ENCODE data around the gene HELZ.
"Not testable (repeated sequence)": the region's sequence is repeated elsewhere in the genome, so short reads cannot be mapped to it uniquely, and the experiment has no call there.

Gene HELZ, protein sequence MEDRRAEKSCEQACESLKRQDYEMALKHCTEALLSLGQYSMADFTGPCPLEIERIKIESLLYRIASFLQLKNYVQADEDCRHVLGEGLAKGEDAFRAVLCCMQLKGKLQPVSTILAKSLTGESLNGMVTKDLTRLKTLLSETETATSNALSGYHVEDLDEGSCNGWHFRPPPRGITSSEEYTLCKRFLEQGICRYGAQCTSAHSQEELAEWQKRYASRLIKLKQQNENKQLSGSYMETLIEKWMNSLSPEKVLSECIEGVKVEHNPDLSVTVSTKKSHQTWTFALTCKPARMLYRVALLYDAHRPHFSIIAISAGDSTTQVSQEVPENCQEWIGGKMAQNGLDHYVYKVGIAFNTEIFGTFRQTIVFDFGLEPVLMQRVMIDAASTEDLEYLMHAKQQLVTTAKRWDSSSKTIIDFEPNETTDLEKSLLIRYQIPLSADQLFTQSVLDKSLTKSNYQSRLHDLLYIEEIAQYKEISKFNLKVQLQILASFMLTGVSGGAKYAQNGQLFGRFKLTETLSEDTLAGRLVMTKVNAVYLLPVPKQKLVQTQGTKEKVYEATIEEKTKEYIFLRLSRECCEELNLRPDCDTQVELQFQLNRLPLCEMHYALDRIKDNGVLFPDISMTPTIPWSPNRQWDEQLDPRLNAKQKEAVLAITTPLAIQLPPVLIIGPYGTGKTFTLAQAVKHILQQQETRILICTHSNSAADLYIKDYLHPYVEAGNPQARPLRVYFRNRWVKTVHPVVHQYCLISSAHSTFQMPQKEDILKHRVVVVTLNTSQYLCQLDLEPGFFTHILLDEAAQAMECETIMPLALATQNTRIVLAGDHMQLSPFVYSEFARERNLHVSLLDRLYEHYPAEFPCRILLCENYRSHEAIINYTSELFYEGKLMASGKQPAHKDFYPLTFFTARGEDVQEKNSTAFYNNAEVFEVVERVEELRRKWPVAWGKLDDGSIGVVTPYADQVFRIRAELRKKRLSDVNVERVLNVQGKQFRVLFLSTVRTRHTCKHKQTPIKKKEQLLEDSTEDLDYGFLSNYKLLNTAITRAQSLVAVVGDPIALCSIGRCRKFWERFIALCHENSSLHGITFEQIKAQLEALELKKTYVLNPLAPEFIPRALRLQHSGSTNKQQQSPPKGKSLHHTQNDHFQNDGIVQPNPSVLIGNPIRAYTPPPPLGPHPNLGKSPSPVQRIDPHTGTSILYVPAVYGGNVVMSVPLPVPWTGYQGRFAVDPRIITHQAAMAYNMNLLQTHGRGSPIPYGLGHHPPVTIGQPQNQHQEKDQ (N-terminal part only)

DNA sequence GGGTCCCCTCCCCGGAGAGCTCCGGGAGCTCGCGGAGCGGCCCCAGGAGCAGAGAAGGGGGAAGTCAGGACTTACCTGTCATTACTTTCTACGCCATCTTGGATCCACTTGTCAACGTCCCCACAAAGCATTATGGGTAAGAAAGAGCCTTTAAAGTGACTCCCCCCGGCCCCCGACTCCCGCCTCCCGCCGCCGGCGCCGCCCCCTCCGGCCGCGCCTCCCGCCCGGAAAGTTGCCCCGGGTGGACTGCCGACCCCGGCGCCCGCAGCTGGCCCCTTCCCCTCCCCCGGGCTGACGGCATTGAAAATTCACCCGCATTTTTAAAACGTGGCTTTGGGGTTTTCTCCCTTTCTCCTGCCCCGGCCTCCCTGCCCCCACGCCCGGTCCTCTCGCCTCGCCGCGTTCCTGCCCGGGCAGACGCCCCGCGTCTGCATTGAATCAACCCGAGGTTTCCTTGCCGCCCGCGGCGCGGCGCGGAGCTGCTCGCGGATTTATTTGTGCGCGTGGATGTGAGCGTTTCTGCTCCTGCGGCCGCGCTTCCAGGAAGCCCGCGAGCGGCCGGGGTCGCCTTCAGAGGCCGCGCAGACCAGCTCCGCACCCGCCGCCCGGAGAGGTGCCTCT is at the start of gene HELZ:
HELZ (minus strand) TSS at position 124 of the 621 bp plus-strand sequence. CDS start 26,392 bp downstream, outside the sequence.
- DNase-seq, result peak in 1 of 2 experiments; percentile 45

DNA sequence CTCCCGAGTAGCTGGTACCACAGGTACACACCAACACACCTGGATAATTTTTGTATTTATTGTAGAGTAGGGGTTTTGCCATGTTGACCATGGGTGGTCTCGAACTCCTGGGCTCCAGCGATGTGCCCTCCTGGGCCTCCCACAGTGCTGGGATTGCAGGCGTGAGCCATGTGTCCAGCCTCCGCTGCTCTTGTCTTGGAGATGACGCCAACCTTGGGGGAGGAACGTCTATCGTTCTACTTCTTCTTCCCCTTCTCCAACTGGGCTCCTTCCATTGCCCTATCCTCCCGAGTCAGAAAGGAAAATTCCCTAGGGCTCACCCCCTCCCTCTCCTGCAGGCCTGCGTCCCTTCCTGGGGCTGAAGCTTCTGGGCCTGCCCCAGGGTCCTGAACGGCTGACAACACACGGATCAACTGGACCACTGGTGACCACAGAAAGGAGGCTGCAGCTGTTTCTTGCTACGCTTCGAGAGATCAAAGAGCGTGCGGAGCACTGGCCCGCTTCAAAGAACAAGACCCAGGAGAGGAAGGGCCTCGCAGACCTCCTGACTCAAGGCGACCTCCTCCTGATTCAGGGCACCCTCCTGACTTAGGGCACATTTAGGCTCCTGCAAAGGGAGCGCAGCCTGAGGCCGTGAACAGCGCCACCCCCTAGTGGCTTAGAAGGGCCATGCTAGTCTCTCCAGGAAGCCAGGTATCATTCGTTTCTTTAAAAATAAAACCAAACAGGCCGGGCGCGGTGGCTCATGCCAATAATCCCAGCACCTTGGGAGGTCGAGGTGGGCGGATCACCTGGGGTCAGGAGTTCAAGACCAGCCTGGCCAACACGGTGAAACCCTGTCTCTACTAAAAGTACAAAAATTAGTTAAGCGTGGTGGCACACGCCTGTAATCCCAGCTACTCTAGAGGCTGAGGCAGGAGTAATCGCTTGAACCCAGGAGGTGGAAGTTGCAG is 48.5 kb upstream of the HELZ start:
- no peak for DNase-seq

DNA sequence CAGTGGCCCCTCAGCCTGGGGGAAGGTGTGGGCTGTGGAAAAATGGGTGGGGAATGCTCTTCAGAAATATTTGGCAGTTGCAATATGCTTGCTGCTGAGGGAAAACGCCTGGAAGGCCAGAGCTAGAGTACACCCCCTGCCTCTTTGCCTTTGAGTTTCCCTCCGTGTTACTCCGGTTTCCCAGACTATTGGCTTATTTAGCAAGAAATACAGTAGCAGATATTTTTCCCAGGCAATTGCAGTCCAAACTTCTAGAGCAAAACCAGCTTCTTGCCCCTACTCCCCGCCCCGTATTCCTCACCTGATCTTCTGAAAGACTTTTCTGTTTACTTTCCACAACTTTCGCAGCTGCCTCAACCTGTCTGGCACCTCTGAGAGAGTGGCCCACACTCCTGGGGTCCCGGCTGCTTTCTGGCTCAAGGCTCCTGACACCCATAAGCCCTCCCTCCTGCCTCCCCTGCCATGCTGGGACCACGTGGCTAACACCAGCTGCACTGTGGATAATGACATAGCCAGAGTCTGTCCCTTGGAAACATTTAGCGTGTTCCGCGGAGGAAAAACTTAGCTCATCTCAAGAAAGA is 45.8 kb upstream of the HELZ start:
- DNase-seq, result no peak

DNA sequence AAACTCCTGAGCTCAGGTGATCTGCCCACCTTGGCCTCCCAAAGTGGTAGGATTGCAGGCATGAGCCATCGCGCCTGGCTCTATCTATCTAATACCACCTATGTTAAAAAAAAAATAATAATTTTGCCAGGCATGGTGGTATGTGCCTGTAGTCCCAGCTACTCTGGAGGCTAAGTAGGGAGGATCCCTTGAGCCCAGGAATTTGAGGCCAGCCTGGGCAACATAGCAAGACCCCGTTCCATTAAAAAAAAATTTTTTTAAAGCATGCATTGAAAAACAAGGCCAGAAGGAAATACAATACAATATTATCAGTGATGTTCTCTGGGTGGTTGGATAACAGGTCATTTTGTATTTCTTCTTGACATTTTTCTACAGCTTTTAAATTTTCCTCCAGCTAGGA is 45.2 kb upstream of the HELZ start:
- DNase-seq, result no peak

DNA sequence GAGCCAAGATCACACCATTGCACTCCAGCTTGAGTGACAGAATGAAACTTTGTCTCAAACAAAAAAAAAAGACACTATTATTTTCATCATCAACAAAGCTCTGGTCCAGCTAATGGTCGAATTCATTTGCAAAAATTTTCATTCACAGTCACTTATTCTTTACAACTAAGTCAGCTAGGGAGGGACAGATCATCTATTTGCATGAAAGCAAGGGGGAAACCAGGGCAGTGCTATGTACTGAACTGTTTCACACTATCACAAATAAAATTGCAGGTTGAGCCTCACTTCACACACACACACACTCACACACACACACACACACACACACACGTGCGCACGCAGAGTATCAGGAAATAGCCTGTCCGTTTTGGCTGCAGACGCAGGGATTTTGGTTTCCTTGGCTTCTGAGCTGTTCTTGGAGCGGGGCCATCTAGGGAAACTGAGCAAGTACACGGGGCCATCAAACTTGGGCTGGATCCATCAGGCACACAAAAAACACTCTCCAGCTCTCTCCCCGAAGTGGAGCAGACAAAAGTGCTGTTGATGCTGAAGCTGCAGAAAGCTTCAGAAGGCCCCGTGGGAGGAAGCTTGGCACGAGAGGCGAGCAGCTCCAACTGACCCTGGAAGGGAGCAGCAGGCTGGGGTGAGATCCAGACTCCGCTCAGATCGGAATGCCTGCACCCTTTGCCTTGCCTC is 44.3 kb upstream of the HELZ start:
- DNase-seq, result no peak

DNA sequence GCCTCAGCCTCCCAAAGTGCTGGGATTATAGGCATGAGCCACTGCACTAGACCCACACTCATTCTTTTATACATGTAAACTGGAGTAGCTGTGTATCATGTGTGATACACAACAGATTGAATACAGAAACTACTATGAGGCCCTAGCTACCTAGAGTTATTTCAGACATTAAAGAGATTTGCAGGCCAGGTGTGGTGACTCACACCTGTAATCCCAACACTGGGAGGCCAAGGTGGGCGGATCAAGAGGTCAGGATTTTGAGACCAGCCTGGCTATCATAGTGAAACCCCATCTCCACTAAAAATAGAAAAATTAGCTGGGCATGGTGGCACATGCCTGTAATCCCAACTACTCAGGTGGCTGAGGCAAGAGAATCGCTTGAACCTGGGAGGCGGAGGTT is 41.8 kb upstream of the HELZ start:
- not testable (repeated sequence) for DNase-seq

DNA sequence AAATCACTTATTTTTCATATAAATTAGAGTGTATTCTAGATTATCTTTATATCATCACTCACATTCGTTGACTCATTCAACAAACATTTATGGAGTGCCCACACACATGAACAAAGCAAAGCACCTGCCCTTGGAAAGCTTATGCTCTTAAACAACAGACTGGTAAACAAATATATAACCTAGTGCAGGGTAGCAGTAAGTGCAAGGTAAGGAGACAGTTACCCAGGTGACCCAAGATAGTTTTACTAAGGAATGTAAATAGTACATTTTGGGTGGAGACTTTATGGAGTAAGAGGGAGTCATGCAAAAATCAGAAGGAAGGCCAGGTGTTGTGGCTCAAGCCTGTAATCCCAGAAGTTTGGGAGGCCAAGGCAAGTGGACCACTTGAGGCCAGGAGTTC is 40.4 kb upstream of the HELZ start:
- DNase-seq, result no peak

DNA sequence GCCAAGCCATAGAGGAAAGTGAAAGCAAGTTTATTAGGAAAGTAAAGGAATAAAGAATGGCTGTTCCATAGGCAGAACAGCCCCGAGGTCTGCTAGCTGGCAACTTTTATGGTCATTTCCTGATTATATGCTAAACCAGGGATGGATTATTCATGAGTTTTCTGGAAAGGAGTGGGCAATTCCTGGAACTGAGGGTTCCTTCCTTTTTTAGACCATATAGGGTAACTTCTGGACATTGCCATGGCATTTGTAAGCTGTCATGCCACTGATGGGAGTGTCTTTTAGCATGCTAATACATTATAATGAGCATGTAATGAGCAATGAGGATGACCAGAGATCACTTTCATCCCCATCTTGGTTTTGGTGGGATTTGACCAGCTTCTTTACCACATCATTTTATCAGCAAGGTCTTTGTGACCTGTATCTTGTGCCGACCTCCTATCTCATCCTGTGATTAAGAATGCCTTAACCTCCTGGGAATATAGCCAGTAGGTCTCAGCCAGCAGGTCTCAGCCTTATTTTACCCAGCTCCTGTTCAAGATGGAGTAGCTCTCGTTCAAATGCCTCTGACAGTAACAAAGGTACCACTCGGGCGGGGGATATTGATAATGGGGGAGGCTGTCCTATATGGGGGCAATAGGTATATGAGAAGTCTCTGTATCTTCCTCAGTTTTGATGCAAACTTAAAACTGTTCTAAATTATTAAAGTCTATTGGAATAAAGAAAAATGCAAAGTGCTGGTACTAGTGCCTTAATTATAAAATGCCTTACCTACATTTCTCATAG is 38.9 kb upstream of the HELZ start:
- DNase-seq, result no peak

DNA sequence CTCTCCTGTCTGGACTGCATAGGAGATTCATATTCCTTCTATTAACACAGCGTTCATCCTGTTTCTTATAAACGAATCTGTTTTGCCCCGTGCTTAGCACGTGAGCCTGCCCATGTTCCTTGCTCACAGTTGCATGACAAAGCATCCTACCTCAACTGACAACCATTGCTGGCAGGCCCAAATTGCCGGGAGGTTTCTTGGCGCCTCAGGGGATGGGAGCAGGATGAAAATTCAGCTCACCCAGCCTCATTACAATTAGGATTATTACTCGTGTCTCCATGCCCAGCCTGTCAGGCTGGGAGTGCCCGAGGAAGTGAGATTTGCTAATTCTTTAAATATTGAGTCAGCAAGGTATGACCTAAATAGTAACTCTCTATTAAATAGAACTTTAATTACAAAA is 36.7 kb upstream of the HELZ start:
- no peak for DNase-seq

DNA sequence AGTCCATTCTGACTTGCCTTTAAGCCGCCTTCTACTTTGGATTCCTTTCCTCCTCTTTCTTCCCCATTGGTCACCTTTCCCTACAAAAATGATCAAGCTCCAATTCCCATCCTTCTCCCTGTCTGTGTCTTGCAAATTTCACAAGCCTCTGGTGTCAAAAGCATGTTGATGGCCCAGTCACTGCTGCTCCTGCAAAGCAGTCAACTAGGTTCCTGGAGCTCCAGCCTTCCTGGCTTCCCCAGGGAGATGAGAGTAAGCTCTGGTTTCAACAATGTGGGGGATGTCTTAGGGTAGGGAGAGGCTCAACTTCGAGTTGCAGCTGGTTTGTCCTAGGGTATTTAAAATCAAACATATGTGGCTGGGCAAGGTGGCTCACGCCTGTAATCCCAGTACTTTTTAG is 36.1 kb upstream of the HELZ start:
- DNase-seq, result no peak

DNA sequence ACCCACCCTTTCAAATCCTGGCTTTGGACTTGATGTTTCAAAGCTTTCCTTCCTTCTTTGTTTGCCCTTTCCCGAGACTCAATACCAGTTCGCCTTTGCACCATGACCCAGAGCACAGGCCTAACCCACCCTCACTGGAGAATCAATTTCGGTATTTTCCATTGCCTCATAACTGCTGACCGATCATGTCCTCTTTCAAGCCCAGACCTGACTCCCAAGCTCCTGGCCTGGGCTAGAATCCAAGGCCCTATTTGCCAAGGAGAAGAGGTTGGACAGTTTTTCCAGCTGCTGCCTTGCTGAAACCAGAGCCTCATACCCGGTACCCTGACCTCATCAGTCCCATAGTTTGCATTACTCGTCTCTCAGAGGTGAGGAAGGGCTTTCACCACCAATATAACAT is 35.3 kb upstream of the HELZ start:
- no peak for DNase-seq

DNA sequence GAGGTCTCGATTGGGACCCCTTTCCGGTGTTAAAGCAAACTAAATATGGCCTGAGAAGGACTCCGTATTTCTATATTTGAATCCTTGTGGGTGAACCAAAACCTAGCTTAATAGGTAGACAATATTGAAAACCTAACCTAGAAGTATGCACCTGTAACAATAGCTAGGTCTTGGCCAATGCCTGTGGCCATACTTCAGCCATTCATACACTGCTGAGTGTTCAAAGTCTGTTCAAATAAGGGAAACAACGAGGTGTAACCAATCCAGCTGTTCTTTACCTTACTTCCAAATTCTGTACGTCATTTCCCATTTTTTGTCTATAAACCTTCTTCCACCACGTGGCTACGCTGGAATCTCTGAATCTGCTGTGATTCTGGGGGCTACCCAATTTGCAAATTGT is 34.1 kb upstream of the HELZ start:
- DNase-seq, result no peak

DNA sequence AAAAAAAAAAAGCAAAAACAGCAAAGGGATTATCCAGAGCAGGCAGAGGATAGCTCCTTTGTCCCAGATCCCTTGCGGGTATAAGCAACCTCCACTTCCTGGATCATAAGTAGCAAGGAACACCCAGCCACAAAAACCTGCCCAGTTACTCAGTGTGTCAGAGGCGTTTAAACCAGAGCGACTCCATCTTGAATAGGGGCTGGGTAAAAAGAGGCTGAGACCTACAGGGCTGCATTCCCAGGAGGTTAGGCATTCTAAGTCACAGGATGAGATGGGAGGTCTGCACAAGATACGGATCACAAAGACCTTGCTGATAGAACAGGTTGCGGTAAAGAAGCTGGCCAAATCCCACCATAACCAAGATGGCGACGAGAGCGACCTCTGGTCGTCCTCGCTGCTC is 33.4 kb upstream of the HELZ start:
- DNase-seq, result no peak

DNA sequence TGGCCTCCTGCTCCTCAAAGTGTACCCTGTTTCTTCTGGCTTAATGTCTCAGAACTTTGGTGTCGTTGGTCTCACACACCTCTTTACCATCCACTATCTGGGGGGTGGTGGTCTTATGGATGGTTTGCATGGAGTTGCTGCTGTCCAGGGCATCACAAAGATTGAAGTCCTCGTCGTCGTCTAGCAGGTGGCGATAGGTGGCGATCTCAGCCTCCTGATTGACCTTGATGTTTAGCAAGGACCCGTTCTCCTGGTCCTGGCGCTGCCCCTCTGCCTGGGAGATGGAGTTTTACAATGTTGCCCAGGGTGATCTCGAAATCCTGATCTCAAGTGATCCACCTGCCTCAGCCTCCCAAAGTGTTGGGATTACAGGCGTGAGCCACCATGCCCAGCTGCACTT is 31.1 kb upstream of the HELZ start:
- DNase-seq, result no peak

DNA sequence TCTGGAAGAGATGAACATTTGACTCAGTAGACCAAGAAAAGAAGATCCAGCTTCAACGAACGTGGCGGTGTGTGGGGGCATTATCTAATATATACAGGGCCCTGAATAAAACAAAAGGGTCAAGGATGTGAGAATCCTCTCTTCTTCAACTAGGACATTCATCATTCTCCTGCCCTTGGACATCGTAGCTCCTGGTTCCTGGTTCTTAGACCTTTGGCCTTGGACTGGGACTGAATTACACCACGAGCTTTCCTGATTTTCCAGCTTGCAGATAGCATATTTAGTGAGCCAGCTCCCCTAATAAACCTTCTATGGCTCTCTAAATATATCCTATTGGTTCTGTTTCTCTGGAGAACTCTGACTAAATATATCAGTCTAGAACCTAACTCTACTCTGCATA is 29.5 kb upstream of the HELZ start:
- DNase-seq, result no peak

DNA sequence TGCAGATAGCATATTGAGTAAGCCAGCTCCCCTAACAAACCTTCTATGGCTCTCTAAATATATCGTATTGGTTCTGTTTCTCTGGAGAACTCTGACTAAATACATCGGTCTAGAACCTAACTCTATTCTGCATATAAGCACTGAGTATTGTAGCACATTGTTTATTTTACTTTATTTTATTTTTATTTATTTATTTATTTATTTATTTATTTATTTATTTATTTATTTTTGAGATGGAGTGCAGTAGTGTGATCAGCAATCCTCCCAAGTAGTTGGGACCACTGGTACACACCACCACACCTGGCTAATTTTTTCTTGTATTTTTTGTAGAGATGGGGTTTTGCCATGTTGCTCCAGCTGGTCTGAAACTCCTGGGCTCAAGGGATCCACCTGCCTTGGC is 28.9 kb upstream of the HELZ start:
- no peak for DNase-seq

DNA sequence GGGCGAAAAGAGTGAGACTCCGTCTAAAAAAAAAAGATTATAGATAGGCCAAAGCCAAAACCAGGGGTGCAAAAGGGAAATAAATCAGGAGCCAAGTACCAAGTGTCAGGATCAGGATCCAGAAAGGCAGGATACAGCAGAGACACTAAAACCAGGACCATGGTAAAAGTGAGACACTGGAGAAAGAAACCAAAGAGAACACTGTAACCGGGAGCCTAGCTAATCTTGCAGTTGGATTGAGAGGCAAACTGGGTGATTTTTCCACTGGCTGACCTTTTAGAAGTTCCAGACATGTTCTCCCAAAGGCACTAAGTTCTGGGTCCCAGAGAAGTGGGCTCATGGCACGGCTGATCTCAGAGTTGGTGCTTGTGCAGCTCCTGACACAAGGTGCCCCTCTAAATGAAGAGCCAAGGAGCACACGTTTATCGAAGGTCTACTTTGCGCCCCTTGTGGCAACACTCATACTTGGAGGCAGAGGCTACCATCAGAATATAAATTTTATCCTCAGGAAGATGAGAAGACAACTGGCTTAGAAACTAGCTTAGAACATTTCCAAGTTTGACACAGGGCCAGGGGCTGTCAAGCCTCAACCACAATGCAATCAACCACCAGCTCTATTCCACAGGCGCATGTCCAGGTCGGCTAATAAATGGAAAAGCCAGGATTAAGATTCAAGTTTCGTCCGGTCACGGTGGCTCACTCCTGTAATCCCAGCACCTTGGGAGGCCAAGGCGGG is 27.5 kb upstream of the HELZ start:
- no peak for DNase-seq

DNA sequence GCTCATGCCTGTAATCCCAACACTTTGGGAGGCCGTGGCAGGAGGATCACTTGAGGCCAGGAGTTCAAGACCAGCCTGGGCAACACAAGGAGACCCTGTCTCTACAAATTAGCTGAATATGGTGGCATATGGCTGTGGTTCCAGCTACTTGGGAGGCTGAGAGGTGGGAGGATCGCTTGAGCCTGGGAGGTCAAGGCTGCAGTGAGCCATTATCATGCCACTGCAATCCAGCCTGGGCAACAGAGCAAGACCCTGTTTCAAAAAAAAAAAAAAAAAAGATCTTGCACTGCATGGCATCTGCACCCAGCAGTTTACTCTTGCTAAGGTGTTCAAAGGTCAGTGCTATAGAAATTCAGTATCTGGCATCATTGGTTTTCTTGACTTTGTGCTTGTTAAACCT is 26.2 kb upstream of the HELZ start:
- not testable (repeated sequence) for DNase-seq

DNA sequence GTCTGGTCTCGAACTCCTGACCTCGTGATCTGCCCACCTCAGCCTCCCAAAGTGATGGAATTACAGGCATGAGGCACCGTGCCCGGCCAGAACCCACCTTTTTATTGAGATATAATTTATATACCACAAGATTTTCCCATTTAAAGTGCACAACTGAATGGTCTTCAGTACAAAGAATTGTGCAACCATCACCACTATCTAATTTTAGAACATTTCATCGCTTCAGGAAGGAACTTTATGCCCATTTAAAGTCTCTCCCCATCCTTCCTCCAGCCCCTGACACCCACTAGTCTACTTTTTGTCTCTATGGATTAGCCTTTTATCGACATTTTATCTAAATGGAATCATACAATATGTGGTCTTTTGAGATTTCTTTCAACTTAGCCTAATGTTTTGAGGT is 25.4 kb upstream of the HELZ start:
- DNase-seq, result no peak

Data from NCI-H187 (cell line).